MCF 10A (cell line): ENCODE measurements around the gene PAGE2. TPM values are rescaled to one million over a fixed set of nuclear protein-coding genes. Genes with fewer than 3 reads are reported as not detected.
"Not testable (repeated sequence)": the region's sequence is repeated elsewhere in the genome, so short reads cannot be mapped to it uniquely, and the experiment has no call there.

Experiments used
- BruUV-seq: library from RNA; stranded (reverse); fragments of 400-500 nt; replicated peaks from 2 replicates; lab custom pipeline; 2021; lab: Mats Ljungman, UMichigan
- CTCF ChIA-PET: fragments of 300-600 bp; sonication (Branson Sonifier 250); formaldehyde crosslinking; extraction: SDS; loops from one replicate; lab custom pipeline; 2021; ENCODE audit warnings: antibody characterized with exemption, inconsistent platforms; lab: Yijun Ruan, JAX
- POLR2A ChIA-PET: fragments of 300-600, 350-650 bp; sonication (Branson Sonifier 250); formaldehyde crosslinking; extraction: SDS; loops from one replicate; lab custom pipeline; 2020; ENCODE audit warnings: antibody characterized with exemption, inconsistent platforms; lab: Yijun Ruan, JAX
- DNase-seq: peaks from one replicate; pipeline ENCODE4 v3.0.0-alpha.2; 2018; ENCODE audit not compliant: unreplicated experiment
- H3K27ac Mint-ChIP-seq: one replicate; pipeline ENCODE4 v1.8.0; 2022; ENCODE audit warnings: mild to moderate bottlenecking, low read depth, mixed read lengths; ENCODE audit not compliant: unreplicated experiment
- H3K27me3 Mint-ChIP-seq: one replicate; pipeline ENCODE4 v1.8.0; 2022; ENCODE audit warnings: mixed read lengths; ENCODE audit not compliant: insufficient read depth, unreplicated experiment
- H3K36me3 Mint-ChIP-seq: one replicate; pipeline ENCODE4 v1.8.0; 2022; ENCODE audit warnings: mild to moderate bottlenecking, moderate library complexity, mixed read lengths; ENCODE audit not compliant: insufficient read depth, unreplicated experiment
- H3K4me1 Mint-ChIP-seq: one replicate; pipeline ENCODE4 v1.8.0; 2022; ENCODE audit warnings: mixed read lengths; ENCODE audit not compliant: insufficient read depth, unreplicated experiment
- H3K4me3 Mint-ChIP-seq: one replicate; pipeline ENCODE4 v1.8.0; 2022; ENCODE audit warnings: mild to moderate bottlenecking, moderate library complexity, mixed read lengths; ENCODE audit not compliant: unreplicated experiment
- H3K9me3 Mint-ChIP-seq: one replicate; pipeline ENCODE4 v1.8.0; 2022; ENCODE audit warnings: mixed read lengths; ENCODE audit not compliant: unreplicated experiment
- intact Hi-C: fragments of 100-400 bp; cut with micrococcal nuclease; formaldehyde crosslinking; loops from 2 replicates; pipeline ENCODE4 v1.14.1; 2022
- total RNA-seq: library from RNA; stranded (reverse); gene quantifications from 2 replicates; pipeline ENCODE4 v1.2.3, GENCODE V29; 2022
- TF ChIP-seq, protein P1 (sequence below): fragments of 200-600 bp; IDR thresholded peaks from one replicate; pipeline ENCODE4 v1.8.0; 2022; ENCODE audit warnings: antibody characterized with exemption, mild to moderate bottlenecking; ENCODE audit not compliant: unreplicated experiment

PAGE2 gene
- total RNA-seq, 1 experiment from 2014 or later: not detected

DNA sequence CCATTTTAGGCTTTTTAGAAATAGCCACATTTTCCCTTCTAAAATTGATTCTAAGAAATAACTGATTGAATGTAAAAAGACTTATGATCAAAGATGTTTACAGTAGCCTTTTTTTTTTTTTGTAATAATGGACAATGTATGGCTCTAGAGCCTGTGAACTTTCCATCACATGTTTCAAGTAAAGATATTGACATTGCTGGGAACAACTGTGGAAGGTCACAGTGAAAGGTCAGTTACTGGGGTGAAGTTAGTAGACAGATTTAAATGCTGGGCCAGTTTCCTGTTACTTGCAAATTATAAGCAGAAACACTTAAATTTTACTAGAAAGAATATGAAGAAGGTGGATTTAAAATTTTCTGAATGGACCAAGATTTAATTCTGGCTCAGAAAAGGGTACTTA is 18.4 kb downstream of the PAGE2 start:
- no peaks in the 10 kb centered on the region for H3K36me3 Mint-ChIP-seq
- no TSS peak for BruUV-seq
- no peaks in the 10 kb centered on the region for H3K4me1 Mint-ChIP-seq
- H3K4me3 Mint-ChIP-seq: no peak overlapping the region
- no peak overlapping the region for H3K27ac Mint-ChIP-seq
- ChIA-PET CTCF (no interaction called here), POLR2A (interaction anchor here (0.6 to 1.0 kb wide), 2 partner anchors 9 to 925 kb away, joined by 3 to 4 read pairs; no protein-coding TSS in a partner anchor)
- DNase-seq: no peak
- peaks cover 35% of the 10 kb centered on the region for H3K27me3 Mint-ChIP-seq
- intact Hi-C loops: no loop called here
- TF ChIP-seq, protein P1, sequence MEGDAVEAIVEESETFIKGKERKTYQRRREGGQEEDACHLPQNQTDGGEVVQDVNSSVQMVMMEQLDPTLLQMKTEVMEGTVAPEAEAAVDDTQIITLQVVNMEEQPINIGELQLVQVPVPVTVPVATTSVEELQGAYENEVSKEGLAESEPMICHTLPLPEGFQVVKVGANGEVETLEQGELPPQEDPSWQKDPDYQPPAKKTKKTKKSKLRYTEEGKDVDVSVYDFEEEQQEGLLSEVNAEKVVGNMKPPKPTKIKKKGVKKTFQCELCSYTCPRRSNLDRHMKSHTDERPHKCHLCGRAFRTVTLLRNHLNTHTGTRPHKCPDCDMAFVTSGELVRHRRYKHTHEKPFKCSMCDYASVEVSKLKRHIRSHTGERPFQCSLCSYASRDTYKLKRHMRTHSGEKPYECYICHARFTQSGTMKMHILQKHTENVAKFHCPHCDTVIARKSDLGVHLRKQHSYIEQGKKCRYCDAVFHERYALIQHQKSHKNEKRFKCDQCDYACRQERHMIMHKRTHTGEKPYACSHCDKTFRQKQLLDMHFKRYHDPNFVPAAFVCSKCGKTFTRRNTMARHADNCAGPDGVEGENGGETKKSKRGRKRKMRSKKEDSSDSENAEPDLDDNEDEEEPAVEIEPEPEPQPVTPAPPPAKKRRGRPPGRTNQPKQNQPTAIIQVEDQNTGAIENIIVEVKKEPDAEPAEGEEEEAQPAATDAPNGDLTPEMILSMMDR: no peak
- H3K9me3 Mint-ChIP-seq: no peaks in the 10 kb centered on the region

- no peak overlapping the region for H3K4me3 Mint-ChIP-seq
- peaks cover 41% of the 10 kb centered on the region for H3K27me3 Mint-ChIP-seq
- no peak overlapping the region for H3K27ac Mint-ChIP-seq
- TF ChIP-seq, protein P1: no peak
- ChIA-PET CTCF (no interaction called here), POLR2A (interaction anchor here (0.6 kb wide), 1 partner anchor 925 kb away, joined by 3 read pairs; no protein-coding TSS in a partner anchor)
- H3K36me3 Mint-ChIP-seq: no peaks in the 10 kb centered on the region
- no TSS peak for BruUV-seq
- H3K4me1 Mint-ChIP-seq: no peaks in the 10 kb centered on the region
- intact Hi-C loops: no loop called here
- no peaks in the 10 kb centered on the region for H3K9me3 Mint-ChIP-seq
- DNase-seq: no peak
Observed at GRCh38 chrX:55107911-55108310, 19.1 kb downstream of the PAGE2 start.

DNA sequence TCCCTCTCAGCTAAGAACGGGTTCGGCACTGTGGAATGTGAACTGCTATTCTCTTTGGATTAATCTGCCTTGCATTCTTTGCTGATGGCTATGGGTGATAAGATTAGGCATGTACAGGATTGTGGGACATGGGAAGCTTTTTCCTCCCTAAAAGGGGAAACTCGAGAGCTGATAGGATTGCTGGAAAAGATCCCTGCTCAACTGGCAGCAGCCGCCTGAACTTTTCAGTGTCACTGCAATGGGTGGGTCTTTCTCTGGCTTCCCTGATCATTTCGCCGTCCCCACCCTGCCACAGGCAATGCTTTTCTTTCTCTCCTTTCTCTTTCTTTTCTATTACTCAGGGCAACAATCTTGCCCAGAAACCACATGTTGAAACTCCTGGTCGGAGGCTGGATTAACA is 20.5 kb downstream of the PAGE2 start:
- Mint-ChIP-seq H3K9me3 (no peaks in the 10 kb centered on the region), H3K27ac (no peak overlapping the region), H3K4me3 (no peak overlapping the region), H3K4me1 (no peaks in the 10 kb centered on the region), H3K36me3 (no peaks in the 10 kb centered on the region), H3K27me3 (peaks cover 45% of the 10 kb centered on the region)
- no TSS peak for BruUV-seq
- ChIA-PET CTCF (no interaction called here), POLR2A (no interaction called here)
- TF ChIP-seq, protein P1: no peak
- intact Hi-C loops: no loop called here
- DNase-seq: no peak

DNA sequence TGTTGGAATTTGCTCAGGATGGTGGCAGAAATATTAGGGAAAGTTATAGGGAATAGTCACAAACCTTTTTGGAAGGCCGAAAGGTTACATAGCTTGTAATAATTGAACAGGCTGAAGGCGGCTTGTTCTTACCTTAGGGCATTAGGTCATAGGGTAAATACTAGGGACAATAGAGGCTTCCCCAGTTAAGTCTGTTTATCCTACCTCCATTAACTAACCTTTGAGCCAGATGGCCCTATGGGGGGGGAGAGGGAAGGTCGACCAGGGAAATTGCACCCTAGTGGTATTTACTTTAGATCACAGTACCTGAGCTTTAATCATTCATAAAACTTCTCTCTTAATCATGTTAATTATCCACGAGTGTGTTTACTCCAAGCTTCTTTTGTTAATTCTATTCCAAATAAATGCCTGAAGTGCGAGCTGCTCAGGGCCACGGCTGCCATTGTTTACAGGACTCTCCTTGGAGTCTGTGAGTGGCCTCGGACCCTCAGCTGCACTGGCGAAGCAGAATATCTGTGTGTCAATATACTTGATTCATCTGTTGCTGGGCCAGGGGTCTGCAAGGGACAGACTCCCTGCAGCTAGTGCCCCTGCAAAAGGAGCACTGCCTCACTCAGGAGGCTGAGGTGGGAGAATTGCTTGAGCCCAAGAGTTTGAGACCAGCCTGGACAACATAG is 22.9 kb downstream of the PAGE2 start:
- TF ChIP-seq, protein P1: no peak
- Mint-ChIP-seq H3K27ac (no peak overlapping the region), H3K4me1 (no peaks in the 10 kb centered on the region), H3K36me3 (no peaks in the 10 kb centered on the region), H3K4me3 (no peak overlapping the region), H3K27me3 (peaks cover 64% of the 10 kb centered on the region), H3K9me3 (no peaks in the 10 kb centered on the region)
- no TSS peak for BruUV-seq
- ChIA-PET POLR2A (no interaction called here), CTCF (no interaction called here)
- intact Hi-C loops: no loop called here
- no peak for DNase-seq

DNA sequence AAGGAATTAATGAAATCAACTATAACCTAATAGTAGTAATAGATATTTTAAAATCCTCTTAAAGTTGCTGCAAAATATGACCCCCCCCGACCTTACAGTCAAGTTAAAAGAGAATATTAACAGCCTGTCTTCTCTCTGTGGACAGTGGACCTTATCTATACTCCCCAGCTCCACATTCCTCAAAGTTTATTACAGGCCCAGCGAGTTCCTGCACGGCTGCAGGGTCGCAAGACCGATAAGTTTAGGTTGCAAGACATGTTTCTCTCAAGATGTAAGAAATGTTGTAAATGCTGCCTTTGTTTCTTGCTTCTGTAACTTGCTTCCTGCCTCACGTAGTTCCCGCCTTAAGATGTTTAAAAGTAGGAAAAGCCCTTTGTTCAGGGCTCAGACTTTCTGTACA is 27.8 kb downstream of the PAGE2 start:
- DNase-seq, CTCF ChIA-PET, H3K4me3 Mint-ChIP-seq, H3K36me3 Mint-ChIP-seq, H3K9me3 Mint-ChIP-seq, H3K27ac Mint-ChIP-seq, intact Hi-C loops, BruUV-seq, H3K4me1 Mint-ChIP-seq: not testable (repeated sequence)
- peaks cover 74% of the 10 kb centered on the region for H3K27me3 Mint-ChIP-seq
- POLR2A ChIA-PET: interaction anchor here (0.6 kb wide), 1 partner anchor 867 kb away, joined by 3 read pairs; no protein-coding TSS in a partner anchor
